ENCODE results near the gene PARP12. TPM values are rescaled to one million over a fixed set of nuclear protein-coding genes. Genes with fewer than 3 reads are reported as not detected.

Gene PARP12
- total RNA-seq, 6 experiments from 2014 or later: 6.3 to 14.0 (median 11.8) TPM

- Mint-ChIP-seq H3K9me3 (no peaks in the 10 kb centered on the region), H3K4me3 (no peak overlapping the region), H3K27me3 (ENCODE audit: insufficient read depth) (no peaks in the 10 kb centered on the region; the same call in 1 of the 2 replicates), H3K36me3 (ENCODE audit: low read depth) (peaks cover 6% of the 10 kb centered on the region; the same call in 1 of the 2 replicates), H3K27ac (no peak overlapping the region), H3K4me1 (ENCODE audit: low read depth) (peaks cover 8% of the 10 kb centered on the region)
- DNase-seq: no peak
- TF ChIP-seq CTCF (IDR thresholded peaks at IDR 0.05): no peak
Observed at GRCh38 chr7:140025241-140025640, 37.5 kb downstream of the PARP12 start.

GRCh38 chr7:140024585-140024984 lies 38.2 kb downstream of the PARP12 start:
- Mint-ChIP-seq H3K27me3 (ENCODE audit: insufficient read depth) (no peaks in the 10 kb centered on the region; the same call in none of the 2 replicates), H3K4me3 (no peak overlapping the region), H3K27ac (no peak overlapping the region), H3K36me3 (ENCODE audit: low read depth) (peaks cover 6% of the 10 kb centered on the region; the same call in 1 of the 2 replicates), H3K9me3 (no peaks in the 10 kb centered on the region), H3K4me1 (ENCODE audit: low read depth) (peaks cover 8% of the 10 kb centered on the region)
- no peak for TF ChIP-seq CTCF (IDR thresholded peaks at IDR 0.05)
- DNase-seq: no peak

- Mint-ChIP-seq H3K9me3 (no peaks in the 10 kb centered on the region), H3K27ac (no peak overlapping the region), H3K36me3 (ENCODE audit: low read depth) (peaks cover 6% of the 10 kb centered on the region; the same call in 1 of the 2 replicates), H3K27me3 (ENCODE audit: insufficient read depth) (no peaks in the 10 kb centered on the region; the same call in none of the 2 replicates), H3K4me1 (ENCODE audit: low read depth) (peaks cover 8% of the 10 kb centered on the region), H3K4me3 (no peak overlapping the region)
- no peak for TF ChIP-seq CTCF (IDR thresholded peaks at IDR 0.05)
- DNase-seq: no peak
Observed at GRCh38 chr7:140023728-140024127, 39.0 kb downstream of the PARP12 start.

GRCh38 chr7:140022582-140023211 lies 40.1 kb downstream of the PARP12 start:
- no peak for DNase-seq
- no peaks in the 10 kb centered on the region; the same call in none of the 2 replicates for H3K27me3 Mint-ChIP-seq (ENCODE audit: insufficient read depth)
- H3K27ac Mint-ChIP-seq: no peak overlapping the region
- peaks cover 8% of the 10 kb centered on the region for H3K4me1 Mint-ChIP-seq (ENCODE audit: low read depth)
- H3K4me3 Mint-ChIP-seq: no peak overlapping the region
- TF ChIP-seq CTCF (IDR thresholded peaks at IDR 0.05): no peak
- H3K36me3 Mint-ChIP-seq (ENCODE audit: low read depth): peaks cover 6% of the 10 kb centered on the region; the same call in 1 of the 2 replicates
- no peaks in the 10 kb centered on the region for H3K9me3 Mint-ChIP-seq

- peaks cover 8% of the 10 kb centered on the region for H3K4me1 Mint-ChIP-seq (ENCODE audit: low read depth)
- no peak for TF ChIP-seq CTCF (IDR thresholded peaks at IDR 0.05)
- peaks cover 6% of the 10 kb centered on the region; the same call in 1 of the 2 replicates for H3K36me3 Mint-ChIP-seq (ENCODE audit: low read depth)
- no peak overlapping the region for H3K4me3 Mint-ChIP-seq
- no peak for DNase-seq
- no peaks in the 10 kb centered on the region for H3K9me3 Mint-ChIP-seq
- no peaks in the 10 kb centered on the region; the same call in none of the 2 replicates for H3K27me3 Mint-ChIP-seq (ENCODE audit: insufficient read depth)
- no peak overlapping the region for H3K27ac Mint-ChIP-seq
Observed at GRCh38 chr7:140021603-140022002, 41.1 kb downstream of the PARP12 start.

All from HFFc6 (cell line).